HAP-1 (cell line): ENCODE results near the gene HK1.

ENCODE experiments used
- DNase-seq, 2 experiments: peaks; one replicate each; pipeline ENCODE4 v3.0.0-alpha.2; 2016 to 2020; ENCODE audit warnings: low spot score in 2 of 2
- H3K27me3 ChIP-seq: fragments of 250-450 bp; sonication (Bioruptor Pico); 2 replicates; pipeline ENCODE4 v1.5.1; 2020; ENCODE audit warnings: low read depth, mild to moderate bottlenecking, moderate library complexity
- H3K36me3 ChIP-seq: fragments of 250-450 bp; sonication (Bioruptor Pico); replicated peaks from 2 replicates; pipeline ENCODE4 v1.5.1; 2020; ENCODE audit warnings: mild to moderate bottlenecking
- H3K4me1 ChIP-seq: fragments of 250-450 bp; sonication (Bioruptor Pico); 2 replicates; pipeline ENCODE4 v1.5.1; 2020; ENCODE audit warnings: mild to moderate bottlenecking
- H3K4me3 ChIP-seq: fragments of 250-450 bp; sonication (Bioruptor Pico); 2 replicates; pipeline ENCODE4 v1.5.1; 2020; ENCODE audit warnings: mild to moderate bottlenecking, moderate library complexity
- H3K9me3 ChIP-seq: fragments of 250-450 bp; sonication (Bioruptor Pico); 2 replicates; pipeline ENCODE4 v1.5.1; 2020; ENCODE audit warnings: mild to moderate bottlenecking, moderate library complexity
- in situ Hi-C: fragments of 300-500 bp; cut with MboI; formaldehyde crosslinking; loops from 3 replicates; pipeline ENCODE4 v1.14.3; 2020; ENCODE audit warnings: low sequenced_read_pairs, inconsistent platforms, mixed read lengths

HK1 gene

GRCh38 chr10:69419744-69420126 lies 141.4 kb downstream of the HK1 start:
- Histone ChIP-seq H3K9me3 (no peaks in the 10 kb centered on the region), H3K36me3 (no peaks in the 10 kb centered on the region), H3K4me1 (no peaks in the 10 kb centered on the region), H3K27me3 (no peaks in the 10 kb centered on the region), H3K4me3 (no peak overlapping the region)
- DNase-seq, result no peak
- in situ Hi-C loops, result no loop called here

- H3K4me3 ChIP-seq, result no peak overlapping the region
- no peaks in the 10 kb centered on the region for H3K9me3 ChIP-seq
- no peaks in the 10 kb centered on the region for H3K4me1 ChIP-seq
- no peaks in the 10 kb centered on the region for H3K27me3 ChIP-seq
- DNase-seq, result no peak
- in situ Hi-C loops, result no loop called here
- H3K36me3 ChIP-seq, result no peaks in the 10 kb centered on the region
These were observed 143.5 kb downstream of the HK1 start for GRCh38 chr10:69421611-69422308.

- no peak for DNase-seq
- no peaks in the 10 kb centered on the region for H3K4me1 ChIP-seq
- no peaks in the 10 kb centered on the region for H3K27me3 ChIP-seq
- H3K9me3 ChIP-seq, result no peaks in the 10 kb centered on the region
- in situ Hi-C loops, result no loop called here
- no peaks in the 10 kb centered on the region for H3K36me3 ChIP-seq
- no peak overlapping the region for H3K4me3 ChIP-seq
These were observed 144.4 kb downstream of the HK1 start for GRCh38 chr10:69422676-69423075.

GRCh38 chr10:69425041-69425440 lies 146.7 kb downstream of the HK1 start:
- DNase-seq, result no peak
- H3K9me3 ChIP-seq, result no peaks in the 10 kb centered on the region
- no peaks in the 10 kb centered on the region for H3K36me3 ChIP-seq
- H3K27me3 ChIP-seq, result no peaks in the 10 kb centered on the region
- no peak overlapping the region for H3K4me3 ChIP-seq
- in situ Hi-C loops, result no loop called here
- no peaks in the 10 kb centered on the region for H3K4me1 ChIP-seq

DNA sequence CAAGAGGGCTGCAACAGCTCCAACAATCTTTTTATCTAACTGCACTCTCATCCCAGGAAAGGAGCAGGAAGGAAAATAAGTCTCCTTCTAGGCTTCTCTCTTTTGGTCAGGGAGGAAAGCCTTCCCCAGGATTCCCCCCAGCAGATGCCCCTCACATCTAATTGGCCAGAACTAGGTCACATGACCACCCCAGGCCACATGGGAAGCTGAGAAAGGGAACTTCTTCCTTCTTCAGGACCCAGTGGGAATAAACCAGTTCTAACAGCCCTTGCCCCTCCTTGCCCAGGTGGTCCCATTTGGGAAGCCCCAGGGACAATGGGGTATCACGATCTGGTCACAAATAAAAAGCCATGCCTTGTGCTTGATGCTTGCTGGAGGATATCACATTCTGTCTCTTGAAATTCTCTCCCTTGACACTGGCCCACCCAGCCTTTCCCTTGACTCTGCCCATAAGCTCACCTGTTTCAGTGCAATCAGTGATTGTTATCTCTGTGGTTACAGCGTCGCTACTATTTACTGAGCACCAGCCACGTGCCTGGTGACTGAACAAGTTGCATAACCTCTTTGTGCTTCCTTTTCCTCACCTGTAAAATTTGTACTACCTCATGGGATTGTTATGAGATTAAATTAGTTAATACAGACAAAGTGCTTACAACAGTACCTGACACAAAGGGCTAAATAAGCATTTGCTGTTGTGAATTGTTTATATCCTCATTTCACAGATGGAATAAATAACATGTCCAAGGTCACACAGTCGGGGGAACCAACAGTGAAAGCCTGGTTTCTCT lies 147.4 kb downstream of the HK1 start:
- Histone ChIP-seq H3K9me3 (no peaks in the 10 kb centered on the region), H3K27me3 (no peaks in the 10 kb centered on the region), H3K4me3 (no peak overlapping the region), H3K36me3 (no peaks in the 10 kb centered on the region), H3K4me1 (no peaks in the 10 kb centered on the region)
- DNase-seq, result no peak
- in situ Hi-C loops, result no loop called here

- no peak for DNase-seq
- Histone ChIP-seq H3K4me1 (no peaks in the 10 kb centered on the region), H3K27me3 (no peaks in the 10 kb centered on the region), H3K4me3 (no peak overlapping the region), H3K9me3 (no peaks in the 10 kb centered on the region), H3K36me3 (no peaks in the 10 kb centered on the region)
- in situ Hi-C loops, result no loop called here
These were observed 148.1 kb downstream of the HK1 start for GRCh38 chr10:69426376-69426727.

- DNase-seq, result no peak
- H3K36me3 ChIP-seq, result no peaks in the 10 kb centered on the region
- H3K4me3 ChIP-seq, result no peak overlapping the region
- no peaks in the 10 kb centered on the region for H3K9me3 ChIP-seq
- in situ Hi-C loops, result no loop called here
- H3K4me1 ChIP-seq, result no peaks in the 10 kb centered on the region
- H3K27me3 ChIP-seq, result no peaks in the 10 kb centered on the region
These were observed 149.9 kb downstream of the HK1 start for GRCh38 chr10:69428165-69428564.

- H3K9me3 ChIP-seq, result no peaks in the 10 kb centered on the region
- H3K27me3 ChIP-seq, result no peaks in the 10 kb centered on the region
- no peak overlapping the region for H3K4me3 ChIP-seq
- DNase-seq, result no peak
- peaks cover 12% of the 10 kb centered on the region for H3K4me1 ChIP-seq
- no peaks in the 10 kb centered on the region for H3K36me3 ChIP-seq
- in situ Hi-C loops, result loop anchor here (10.0 kb wide), 1 partner anchor 201 kb away; the partner anchor contains the start of gene FAM241B
These were observed 155.9 kb downstream of the HK1 start for GRCh38 chr10:69434169-69434568.

DNA sequence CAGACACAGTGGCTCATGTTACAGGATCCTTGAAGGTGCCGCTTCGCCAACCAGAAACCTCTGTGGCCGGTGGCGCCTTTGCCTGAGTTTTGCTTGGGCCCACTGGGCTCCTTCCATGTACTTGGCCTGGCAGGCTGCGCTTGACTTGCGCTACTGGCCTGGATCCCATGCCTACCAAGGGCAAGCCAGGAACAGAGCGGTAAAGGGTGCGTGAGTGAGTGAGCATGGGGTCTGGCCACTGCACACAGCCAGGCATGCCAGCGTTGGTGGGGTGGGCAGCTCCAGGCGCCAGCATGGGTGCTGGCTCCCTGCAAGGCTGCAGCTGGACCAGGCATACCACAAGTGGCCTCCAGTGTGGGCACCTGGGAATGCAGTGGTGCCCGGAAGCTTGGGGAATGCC lies 156.6 kb downstream of the HK1 start:
- in situ Hi-C loops, result loop anchor here (10.0 kb wide), 1 partner anchor 200 kb away; the partner anchor contains the start of gene FAM241B
- H3K27me3 ChIP-seq, result no peaks in the 10 kb centered on the region
- no peaks in the 10 kb centered on the region for H3K9me3 ChIP-seq
- H3K4me3 ChIP-seq, result no peak overlapping the region
- peaks cover 12% of the 10 kb centered on the region for H3K4me1 ChIP-seq
- no peaks in the 10 kb centered on the region for H3K36me3 ChIP-seq
- no peak for DNase-seq

- Histone ChIP-seq H3K9me3 (no peaks in the 10 kb centered on the region), H3K4me3 (no peak overlapping the region), H3K36me3 (no peaks in the 10 kb centered on the region), H3K4me1 (peaks cover 12% of the 10 kb centered on the region), H3K27me3 (no peaks in the 10 kb centered on the region)
- DNase-seq, result no peak
- in situ Hi-C loops, result loop anchor here (10.0 kb wide), 1 partner anchor 199 kb away; the partner anchor contains the start of gene FAM241B
These were observed 157.7 kb downstream of the HK1 start for GRCh38 chr10:69435966-69436520.

- peaks cover 12% of the 10 kb centered on the region for H3K4me1 ChIP-seq
- no peaks in the 10 kb centered on the region for H3K9me3 ChIP-seq
- DNase-seq, result no peak
- H3K4me3 ChIP-seq, result no peak overlapping the region
- no peaks in the 10 kb centered on the region for H3K27me3 ChIP-seq
- in situ Hi-C loops, result loop anchor here (10.0 kb wide), 1 partner anchor 197 kb away; the partner anchor contains the start of gene FAM241B
- no peaks in the 10 kb centered on the region for H3K36me3 ChIP-seq
These were observed 159.3 kb downstream of the HK1 start for GRCh38 chr10:69437321-69438259.

- DNase-seq, result no peak
- no peak overlapping the region for H3K4me3 ChIP-seq
- no peaks in the 10 kb centered on the region for H3K36me3 ChIP-seq
- H3K9me3 ChIP-seq, result no peaks in the 10 kb centered on the region
- H3K27me3 ChIP-seq, result no peaks in the 10 kb centered on the region
- in situ Hi-C loops, result loop anchor here (10.0 kb wide), 1 partner anchor 196 kb away; the partner anchor contains the start of gene FAM241B
- H3K4me1 ChIP-seq, result peaks cover 12% of the 10 kb centered on the region
These were observed 160.4 kb downstream of the HK1 start for GRCh38 chr10:69438536-69439349.
